KBM-7 (cell line): ENCODE measurements around the gene CYP3A7.
"Not testable (repeated sequence)": the region's sequence is repeated elsewhere in the genome, so short reads cannot be mapped to it uniquely, and the experiment has no call there.

Experiments
- DNase-seq: peaks from one replicate; pipeline ENCODE4 v3.0.0-alpha.2; 2015
- in situ Hi-C: fragments of 300-500 bp; cut with MboI; formaldehyde crosslinking; loops from 2 replicates; pipeline ENCODE4 v1.14.3; 2020; ENCODE audit warnings: low sequenced_read_pairs, low pct_unique_long_range_greater_than_20kb, mixed read lengths

CYP3A7 gene

GRCh38 chr7:99719996-99720769, 14.8 kb downstream of the CYP3A7 start:
- no peak for DNase-seq
- in situ Hi-C loops: no loop called here

- in situ Hi-C loops: no loop called here
- no peak for DNase-seq
Measured at GRCh38 chr7:99713995-99714570, 20.9 kb downstream of the CYP3A7 start.

- no peak for DNase-seq
- in situ Hi-C loops: no loop called here
Measured at GRCh38 chr7:99709838-99710578, 25.0 kb downstream of the CYP3A7 start.

GRCh38 chr7:99709260-99709659, 25.7 kb downstream of the CYP3A7 start:
- no peak for DNase-seq
- in situ Hi-C loops: no loop called here

DNA sequence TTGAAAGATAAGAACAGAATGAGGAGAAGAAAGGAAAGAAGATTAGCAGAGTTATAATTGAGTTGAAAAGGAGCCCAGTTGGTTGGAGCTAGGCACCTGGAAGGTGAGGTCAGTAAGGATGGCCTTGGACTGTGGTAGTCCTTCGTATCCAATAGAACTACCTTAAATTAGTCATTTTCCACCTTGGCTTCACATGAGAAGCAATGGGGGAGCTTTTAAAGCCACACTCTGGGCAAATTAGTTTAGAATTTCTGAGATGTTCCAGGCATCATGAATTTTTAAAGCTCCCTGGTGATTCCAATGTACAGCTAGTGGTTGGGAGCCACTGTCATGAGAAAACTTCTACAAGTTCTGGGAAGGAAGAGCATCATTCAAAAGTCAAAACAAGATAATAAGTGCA, 27.9 kb downstream of the CYP3A7 start:
- in situ Hi-C loops: no loop called here
- no peak for DNase-seq

- DNase-seq: no peak
- in situ Hi-C loops: no loop called here
Measured at GRCh38 chr7:99699946-99700345, 35.0 kb downstream of the CYP3A7 start.

DNA sequence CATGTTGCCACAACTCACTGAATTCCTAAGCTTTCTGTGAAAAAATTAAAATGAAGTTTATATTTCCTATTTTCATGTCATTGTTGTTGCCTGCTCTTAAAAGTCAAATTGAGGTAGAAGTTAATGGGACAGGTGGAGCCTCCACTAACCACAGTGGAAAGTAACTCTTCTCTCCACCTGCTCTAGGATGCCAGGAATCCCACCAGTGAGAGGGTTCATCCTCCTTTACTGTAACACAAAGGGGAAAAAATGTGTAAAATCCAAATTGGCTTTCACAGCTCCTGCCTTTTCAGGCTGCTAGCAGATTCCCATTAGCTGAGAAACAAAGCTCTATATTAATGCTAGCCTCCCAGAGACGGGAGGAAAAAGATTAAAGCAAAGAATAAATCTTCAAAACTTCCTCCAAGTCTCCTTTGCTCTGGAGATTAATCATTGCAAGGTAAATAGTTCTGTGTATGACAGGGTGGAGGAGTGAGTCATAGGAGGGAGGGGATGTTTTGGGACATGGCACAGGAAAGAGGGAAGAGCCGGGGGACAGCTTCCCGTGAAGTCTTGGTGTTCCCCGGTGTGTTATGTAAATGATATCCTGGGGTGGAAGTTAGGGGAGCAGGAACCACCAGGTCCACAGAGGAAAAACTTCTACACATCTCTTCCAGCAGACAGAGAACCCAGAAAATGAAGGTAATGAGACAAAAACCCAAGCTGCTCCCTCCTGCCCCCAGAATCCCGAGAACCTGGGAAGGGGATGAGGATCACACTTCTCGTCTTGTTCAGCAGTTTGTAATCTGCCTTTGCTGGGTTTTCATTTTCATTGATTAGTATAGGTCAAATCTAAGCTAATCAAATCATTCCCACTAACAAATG, 35.9 kb downstream of the CYP3A7 start:
- DNase-seq, in situ Hi-C loops: not testable (repeated sequence)

GRCh38 chr7:99694912-99695304, 40.1 kb downstream of the CYP3A7 start:
- in situ Hi-C loops: no loop called here

GRCh38 chr7:99694201-99694911, 40.6 kb downstream of the CYP3A7 start:
- in situ Hi-C loops: no loop called here
- DNase-seq: no peak

More at GRCh38 chr7:99694912-99695304, 40.1 kb downstream of the CYP3A7 start:
- no peak for DNase-seq

GRCh38 chr7:99693427-99694200, 41.4 kb downstream of the CYP3A7 start:
- in situ Hi-C loops: no loop called here
- DNase-seq: peak; percentile 17

GRCh38 chr7:99693100-99693426, 41.9 kb downstream of the CYP3A7 start:
- in situ Hi-C loops: no loop called here
- no peak for DNase-seq

- DNase-seq, in situ Hi-C loops: not testable (repeated sequence)
Measured at GRCh38 chr7:99692563-99692962, 42.4 kb downstream of the CYP3A7 start.

- in situ Hi-C loops, DNase-seq: not testable (repeated sequence)
Measured at GRCh38 chr7:99691658-99692057, 43.3 kb downstream of the CYP3A7 start.

GRCh38 chr7:99690918-99691317, 44.1 kb downstream of the CYP3A7 start:
- in situ Hi-C loops, DNase-seq: not testable (repeated sequence)

DNA sequence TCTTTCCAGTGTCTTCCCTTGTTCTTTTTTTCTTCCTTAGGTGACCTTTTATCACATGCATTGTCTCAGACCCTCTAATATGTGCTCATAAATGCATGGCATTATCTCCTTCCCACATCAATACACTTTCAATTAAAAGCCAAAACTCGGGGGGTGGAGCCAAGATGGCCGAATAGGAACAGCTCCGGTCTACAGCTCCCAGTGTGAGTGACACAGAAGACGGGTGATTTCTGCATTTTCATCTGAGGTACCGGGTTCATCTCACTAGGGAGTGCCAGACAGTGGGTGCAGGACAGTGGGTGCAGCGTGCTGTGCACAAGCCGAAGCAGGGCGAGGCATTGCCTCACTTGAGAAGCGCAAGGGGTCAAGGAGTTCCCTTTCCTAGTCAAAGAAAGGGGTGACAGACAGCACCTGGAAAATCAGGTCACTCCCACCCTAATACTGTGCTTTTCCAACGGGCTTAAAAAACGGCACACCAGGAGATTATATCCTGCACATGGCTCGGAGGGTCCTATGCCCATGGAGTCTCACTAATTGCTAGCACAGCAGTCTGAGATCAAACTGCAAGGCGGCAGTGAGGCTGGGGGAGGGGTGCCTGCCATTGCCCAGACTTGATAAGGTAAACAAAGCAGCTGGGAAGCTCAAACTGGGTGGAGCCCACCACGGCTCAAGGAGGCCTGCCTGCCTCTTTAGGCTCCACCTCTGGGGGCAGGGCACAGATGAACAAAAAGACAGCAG, 49.0 kb downstream of the CYP3A7 start:
- in situ Hi-C loops, DNase-seq: not testable (repeated sequence)

DNA sequence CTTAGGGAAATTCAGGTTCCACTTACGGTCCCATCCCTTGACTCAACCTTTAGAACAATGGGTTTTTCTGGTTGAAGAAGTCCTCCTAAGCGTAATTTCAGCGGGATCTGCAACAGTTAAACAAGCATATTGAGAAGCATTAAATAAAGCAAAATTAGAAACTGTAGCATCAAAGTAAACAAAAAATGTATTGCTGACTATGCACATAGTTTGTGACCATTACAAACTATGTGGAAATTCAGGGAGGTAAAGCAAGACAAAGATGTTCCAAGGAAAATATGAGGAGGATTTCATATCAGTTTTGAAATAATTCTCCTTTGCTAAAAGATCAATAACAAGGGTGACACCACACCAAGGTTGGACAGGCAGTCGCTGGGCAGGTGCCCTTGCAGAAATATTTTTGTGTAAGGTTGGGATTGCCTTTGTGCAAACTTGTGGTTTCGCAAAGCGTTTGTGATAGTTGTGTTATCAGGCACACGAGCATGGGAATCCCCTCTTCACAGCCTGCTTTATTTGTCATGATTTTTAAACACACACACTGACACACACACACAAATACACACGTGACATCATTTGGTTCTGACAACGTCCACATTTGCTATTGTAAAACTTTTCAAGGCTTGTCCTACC, 49.8 kb downstream of the CYP3A7 start:
- in situ Hi-C loops: no loop called here
- no peak for DNase-seq
